ENCODE measurements around the gene NANOS2.
A peak's percentile ranks its signal among the peaks of the same experiment; 100 is the strongest.
"Not testable (repeated sequence)": the region's sequence is repeated elsewhere in the genome, so short reads cannot be mapped to it uniquely, and the experiment has no call there.

The NANOS2 gene

DNA sequence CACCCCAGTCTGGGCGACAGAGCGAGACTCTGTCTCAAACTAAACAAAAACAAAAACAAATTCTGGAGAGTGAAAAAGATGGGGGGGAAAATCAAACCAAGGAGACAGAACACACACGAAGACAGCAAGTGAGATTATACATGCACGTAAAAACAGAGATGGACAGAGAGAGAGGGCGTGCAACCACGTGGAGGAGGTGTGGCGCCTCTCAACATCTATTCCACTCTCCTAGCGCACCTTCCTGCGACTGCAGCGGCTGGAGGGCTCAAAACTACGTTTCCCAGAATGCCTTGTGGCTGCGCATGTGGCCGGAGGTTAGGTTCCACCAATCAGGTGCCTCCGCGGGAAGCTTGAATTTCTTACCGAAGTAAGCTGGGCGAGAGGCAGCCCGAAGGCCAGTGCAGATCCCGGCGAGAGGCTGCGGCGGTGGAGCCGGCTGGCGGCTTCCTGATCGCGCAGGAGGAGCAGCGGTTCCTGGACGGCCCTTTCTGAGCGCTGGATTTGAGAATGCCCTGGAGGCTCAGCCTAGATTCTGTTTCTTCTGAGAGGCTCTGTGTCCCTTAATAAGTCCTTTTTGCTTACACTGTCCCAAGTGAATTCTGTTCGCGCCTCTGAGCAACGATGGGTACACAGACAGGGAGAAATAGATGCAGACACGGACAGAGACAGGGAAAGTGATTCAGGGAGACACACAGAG, 13.1 kb upstream of the NANOS2 start:
- peak; percentile 79 for DNase-seq

DNA sequence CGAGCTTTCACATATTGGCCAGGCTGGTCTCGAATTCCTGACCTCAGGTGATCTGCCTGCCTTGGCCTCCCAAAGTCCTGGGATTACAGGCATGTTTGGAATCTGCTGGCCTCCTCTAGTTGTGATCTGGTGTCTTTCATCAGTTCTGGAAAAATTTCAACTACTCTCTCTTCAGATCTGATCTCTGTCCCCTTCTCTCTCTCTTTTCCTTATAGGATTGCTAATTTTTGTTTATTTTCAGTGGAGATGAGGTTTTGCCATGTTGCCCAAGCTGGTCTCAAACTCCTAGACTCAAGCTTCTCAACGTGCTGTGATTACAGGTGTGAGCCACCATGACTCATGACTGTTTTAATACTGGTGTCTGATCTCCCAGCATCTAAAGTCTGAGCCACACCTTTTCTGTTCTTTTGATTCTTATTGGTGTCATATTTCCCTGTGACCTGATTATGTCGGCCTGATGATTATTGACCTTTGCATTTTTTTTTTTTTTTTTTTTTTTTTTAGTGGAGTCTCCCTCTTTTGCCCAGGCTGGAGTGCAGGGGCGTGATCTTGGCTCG, 10.4 kb upstream of the NANOS2 start:
- no peak for DNase-seq

DNA sequence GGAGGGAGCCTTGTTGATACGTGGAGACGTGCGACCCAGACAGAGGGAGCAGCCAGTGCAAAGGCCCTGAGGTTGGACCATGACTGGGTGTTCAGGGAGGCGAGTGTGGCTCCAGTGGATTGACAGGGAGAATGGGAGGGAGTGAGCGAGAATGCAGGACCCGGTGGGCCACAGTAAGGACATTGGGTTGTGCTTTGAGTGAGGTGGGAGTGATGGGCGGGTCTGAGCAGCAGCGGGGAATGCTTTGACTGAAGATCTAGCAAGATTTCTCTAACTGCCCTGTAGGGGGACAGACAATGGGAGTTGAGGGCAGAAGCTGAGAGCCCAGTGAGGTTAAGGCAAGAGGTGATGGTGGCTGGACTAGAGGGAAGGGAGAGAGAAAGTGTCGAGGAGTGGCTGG, 7.7 kb upstream of the NANOS2 start:
- no peak for DNase-seq

DNA sequence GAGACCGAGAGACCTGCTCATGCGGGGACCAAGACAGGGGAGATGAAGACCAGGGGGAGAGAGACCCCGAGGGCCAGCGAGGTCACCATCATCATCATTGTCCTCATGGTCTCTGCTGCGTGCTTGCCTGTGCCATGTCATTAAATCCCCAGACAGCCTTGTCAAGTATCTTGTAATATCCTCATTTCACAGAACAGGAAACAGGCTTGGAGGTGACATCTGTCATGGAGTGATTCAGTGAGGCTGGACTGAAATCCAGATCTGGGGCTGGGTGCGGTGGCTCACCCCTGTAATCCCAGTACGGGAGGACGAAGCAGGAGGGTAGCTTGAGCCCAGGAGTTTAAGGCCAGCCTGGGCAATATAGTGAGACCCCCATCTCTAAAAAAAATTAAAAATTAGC, 5.9 kb upstream of the NANOS2 start:
- no peak for DNase-seq

DNA sequence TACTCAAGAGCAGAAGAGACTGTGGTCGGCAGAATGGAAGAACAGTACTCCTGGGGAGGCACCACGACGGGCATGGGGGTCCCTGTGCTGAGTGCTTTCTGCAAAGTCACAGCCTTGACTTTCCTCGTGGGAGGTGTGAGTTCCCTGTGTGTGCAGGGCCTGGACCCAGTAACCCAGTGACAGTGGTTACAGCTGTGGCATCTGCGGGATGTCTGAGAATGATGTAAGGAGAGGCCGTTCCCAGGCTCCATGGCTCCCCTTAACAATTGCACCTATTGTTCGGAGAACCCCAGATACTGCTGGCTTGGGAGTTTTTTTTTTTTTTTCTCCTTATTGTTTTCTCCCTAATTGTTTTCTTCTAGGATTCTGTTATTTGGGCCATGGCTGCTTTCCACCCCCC, 5.1 kb upstream of the NANOS2 start:
- DNase-seq, result no peak

DNA sequence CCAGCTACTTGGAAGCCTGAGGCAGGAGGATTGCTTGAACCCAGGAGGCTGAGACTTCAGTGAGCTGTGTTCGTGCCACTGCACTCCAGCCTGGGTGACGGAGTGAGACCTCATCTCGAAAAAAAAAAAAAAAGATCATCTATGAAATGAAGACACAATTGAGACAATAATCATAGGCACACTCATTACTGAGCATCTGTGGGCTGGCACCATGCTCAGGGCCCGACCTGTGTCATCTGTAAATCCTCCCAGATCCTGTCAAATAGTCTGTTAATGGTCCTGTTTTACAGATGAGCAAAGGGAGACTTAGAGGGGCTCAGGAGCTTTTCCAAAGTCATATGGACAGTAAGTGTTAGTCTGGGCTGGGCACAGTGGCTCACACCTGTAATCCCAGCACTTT, 4.1 kb upstream of the NANOS2 start:
- no peak for DNase-seq

DNA sequence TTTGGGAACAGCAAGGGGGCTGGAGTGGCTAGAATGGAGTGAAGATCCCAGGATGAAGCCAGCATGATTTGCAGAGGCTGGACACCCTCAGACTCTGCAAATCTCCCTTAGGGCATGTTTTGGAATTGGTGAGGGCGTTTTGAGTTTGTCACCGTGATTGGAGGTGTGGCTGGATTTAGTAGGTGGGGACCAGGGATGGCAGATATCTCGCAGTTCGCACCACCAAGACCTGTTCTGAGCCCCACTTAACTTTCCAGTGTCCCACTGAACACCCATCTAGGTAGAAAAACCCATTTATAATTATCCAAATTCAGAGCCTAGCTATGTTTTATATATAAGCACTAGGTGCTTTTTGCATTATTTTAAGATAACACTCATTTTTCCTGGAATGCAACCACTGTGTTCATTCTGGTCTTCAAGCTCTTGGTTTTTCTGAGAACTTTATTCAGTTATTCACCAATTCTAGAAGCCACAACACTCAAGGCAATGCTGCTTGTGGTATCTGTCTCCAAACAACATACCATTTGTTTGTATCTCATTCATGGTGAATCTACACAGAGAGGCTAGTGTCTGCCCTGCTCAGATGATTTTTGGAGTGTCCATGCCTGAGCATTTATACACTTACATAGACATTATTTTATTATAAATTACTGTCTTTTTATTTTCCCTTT, 3.0 kb upstream of the NANOS2 start:
- DNase-seq, result no peak

DNA sequence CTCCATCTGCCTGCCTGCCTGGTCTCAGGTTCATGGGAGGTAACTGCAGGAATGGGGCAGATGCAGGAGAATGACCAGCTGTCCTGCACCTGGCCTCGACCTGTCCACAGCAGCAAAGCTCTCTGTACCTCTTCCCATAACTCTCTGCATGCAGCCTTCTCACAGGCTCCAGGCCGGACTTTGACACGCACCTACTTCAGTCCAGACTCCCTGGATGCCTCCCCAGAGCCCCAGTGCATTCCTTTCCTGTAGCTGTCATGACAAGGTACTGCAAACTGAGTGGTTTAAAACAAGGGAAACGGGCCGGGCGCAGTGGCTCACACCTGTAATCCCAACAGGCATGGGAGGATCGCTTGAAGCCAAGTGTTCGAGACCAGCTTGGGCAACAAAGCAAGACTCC, 3.3 kb downstream of the NANOS2 start:
- no peak for DNase-seq

DNA sequence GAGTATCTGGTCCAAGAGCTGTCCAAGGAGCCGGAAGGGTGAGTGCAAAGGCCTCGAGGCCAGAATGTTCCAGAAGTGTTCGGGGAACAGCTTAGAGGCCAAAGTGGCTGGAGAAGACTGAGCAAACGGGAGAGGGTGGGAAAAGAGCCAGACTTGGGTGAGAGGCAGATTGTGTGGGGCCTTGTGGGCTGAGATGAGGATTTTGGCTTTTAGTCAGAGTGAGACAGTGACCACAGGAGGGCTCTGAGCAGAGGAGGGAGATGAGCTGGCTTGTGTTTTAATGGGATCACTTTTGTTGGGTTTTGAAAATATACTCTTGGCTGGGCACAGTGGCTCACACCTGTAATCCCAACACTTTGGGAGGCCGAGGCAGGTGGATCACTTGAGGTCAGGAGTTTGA, 5.6 kb downstream of the NANOS2 start:
- no peak for DNase-seq

DNA sequence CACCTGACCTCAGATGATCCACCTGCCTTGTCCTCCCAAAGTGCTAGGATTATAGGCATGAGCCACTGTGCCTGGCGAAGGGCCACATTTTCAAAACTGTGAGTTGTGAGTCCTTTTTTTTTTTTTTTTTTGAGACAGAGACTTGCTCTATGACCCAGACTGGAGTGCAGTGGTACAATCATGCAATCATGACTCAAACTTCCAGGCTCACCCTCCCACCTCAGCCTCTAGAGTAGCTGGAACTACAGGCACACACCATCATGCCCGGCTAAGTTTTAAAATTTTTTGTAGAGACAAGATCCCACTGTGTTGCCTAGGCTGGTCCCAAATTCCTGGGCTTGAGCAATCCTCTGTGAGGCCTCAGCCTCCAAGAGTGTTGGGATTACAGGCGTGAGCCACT, 8.4 kb downstream of the NANOS2 start:
- no peak for DNase-seq

DNA sequence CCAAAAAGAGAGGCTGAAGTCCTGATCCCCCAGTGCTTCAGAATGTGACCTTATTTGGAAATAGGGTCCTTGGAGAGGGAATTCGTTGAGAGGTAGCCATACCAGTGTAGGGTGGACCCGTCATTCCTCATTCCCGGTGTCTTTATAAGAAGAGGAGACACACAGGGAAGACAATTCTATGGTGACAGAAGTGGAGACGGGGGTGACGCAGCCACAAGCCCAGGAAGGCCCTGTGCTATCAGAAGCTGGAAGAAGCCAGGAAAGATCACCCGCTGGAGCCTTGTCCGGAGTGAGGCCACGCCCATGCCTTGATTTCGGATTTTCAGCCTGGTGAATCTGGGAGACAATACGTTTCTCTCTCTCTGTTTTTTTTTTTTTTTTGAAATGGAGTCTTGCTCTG, 9.6 kb downstream of the NANOS2 start:
- no peak for DNase-seq

DNA sequence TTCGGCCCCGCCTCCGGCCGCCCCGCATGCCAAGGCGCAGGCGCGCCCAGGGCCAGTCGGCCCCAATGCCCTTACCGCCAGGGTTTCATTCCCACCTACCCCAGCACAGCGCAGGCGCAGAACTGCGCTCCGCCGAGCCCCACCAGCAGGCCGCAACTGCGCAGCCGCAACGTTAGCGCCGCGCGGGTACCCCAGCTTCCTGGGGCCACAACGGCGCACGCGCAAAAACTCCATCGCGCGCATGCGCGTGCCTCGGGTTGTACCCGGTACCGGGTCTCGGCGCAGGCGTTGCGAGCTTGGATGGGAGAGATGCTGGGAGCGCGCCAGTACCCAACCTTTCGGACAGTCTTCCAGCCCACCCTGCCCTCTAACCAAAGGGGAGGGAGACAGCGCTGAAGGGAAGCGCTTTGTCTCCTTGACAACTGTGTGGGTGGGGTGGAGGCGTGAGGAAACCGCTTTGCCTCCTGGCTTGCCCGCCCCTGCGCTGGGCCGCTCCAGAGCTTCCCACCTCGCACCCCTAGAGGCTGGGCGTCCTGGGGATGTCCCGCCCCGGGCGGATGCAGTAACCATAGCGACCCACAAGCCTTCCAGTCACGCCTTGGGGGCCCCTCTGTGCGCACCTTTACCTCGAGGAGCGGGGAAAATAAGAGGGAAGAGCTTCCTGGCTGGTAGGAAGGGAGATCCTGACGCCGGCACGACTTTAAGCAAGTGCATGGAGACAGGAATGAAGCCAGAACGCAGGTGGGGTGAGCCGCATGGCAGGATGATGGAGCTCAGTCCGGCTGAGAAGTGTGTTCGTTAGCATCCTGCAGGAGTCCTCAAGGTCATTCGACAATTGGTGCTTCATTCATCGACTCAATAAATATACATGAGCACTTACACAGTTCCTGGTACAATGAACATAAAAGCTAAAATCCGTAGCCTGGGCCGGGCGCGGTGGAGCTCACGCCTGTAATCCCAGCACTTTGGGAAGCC, 11.6 kb downstream of the NANOS2 start:
- peak; percentile 81 for DNase-seq

DNA sequence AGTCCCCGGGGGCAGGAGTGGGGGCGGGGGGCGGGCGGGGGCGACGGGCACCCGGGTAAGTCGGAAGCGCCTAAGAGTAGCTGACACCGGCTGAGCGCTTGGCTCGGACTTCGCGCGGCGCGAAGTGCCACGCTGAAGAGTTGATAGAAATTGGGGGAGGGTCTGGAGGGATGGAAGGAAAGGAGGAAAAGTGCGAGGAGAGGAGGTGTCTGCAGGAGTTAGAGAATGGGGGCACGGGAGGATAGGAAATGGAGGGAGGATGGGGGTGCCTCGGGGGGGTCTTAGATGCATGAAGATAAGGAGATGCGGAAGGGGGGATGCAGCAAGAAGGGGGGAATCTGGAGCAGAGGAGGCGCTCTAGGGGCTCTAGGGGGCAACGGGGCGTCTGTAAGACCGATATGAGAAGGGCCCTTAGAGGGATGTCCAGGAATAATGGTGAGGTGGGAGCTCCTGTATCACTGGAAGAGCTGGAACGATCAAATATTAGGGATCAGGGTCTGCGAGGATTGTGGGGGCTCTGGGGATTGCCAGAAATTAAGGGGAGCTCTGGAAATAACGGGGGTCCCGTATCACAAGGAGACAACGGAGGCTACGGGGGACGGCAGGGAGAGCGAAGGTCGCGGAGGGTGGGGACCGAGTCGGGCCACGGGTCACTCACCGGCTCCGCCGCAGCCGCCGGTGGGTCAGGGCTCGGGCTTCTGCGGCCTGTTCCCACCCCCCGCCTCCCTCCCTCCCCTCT, 12.5 kb downstream of the NANOS2 start, which contains the start of gene MYPOP:
TSS of gene MYPOP (minus strand) at position 702 of the 739 bp plus-strand sequence. CDS start 840 bp downstream, outside the sequence.
- no peak for DNase-seq

DNA sequence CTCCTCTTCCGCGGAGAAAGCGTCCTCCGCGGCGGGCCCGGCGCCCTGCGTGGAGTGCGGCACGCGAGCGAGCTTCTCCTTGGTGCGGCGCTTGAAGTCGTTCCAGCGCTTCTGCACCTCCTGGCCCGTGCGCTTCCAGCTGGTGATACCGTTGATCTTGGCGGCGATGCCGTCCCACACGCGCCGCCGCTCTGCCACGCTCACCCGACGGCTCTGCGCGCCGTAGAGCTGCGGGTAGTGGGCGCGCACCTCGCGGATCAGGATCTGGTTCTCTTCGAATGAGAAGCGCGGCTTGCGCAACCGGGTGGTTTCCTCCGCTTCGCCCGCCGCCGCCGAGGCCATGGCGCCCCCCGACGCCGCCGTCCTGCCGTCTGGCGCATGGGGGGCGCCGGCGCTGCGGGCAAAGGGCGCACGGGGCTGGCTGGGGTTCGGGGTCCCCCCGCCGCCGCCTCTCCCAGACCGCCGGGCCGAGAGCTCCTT, 13.1 kb downstream of the NANOS2 start:
- DNase-seq, result no peak

DNA sequence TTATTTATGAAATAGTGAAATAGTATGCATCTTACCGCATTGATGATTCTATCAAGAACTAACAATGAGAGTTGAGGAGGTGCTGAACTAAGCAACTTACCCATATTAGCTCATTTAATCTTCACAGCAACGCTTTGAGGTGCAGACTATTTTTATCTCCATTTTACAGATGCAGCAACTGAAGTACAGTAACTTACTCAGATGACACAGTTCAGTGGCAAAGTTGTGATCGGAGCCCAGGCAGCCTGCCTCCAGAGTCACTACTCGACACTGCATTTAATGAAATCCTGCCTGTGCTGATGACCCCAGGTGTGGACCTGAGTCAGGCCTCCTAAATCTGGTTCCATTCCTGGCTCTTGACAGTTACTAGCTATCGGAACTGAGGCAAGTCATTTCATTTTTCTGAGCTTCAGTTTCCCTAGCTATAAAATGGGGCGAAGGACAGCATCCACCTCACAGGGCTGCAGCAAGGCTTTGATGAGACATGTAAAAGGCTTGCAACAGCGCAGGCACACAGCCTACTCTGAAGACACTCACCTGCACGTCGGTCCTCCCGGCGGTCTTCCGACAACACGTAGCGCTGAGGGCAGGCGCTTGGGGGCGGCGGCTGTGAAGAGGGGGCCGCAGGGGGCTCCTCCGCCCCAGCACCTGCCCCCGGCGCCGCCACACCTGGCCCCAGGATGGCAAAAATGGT, 13.7 kb downstream of the NANOS2 start:
- no peak for DNase-seq

DNA sequence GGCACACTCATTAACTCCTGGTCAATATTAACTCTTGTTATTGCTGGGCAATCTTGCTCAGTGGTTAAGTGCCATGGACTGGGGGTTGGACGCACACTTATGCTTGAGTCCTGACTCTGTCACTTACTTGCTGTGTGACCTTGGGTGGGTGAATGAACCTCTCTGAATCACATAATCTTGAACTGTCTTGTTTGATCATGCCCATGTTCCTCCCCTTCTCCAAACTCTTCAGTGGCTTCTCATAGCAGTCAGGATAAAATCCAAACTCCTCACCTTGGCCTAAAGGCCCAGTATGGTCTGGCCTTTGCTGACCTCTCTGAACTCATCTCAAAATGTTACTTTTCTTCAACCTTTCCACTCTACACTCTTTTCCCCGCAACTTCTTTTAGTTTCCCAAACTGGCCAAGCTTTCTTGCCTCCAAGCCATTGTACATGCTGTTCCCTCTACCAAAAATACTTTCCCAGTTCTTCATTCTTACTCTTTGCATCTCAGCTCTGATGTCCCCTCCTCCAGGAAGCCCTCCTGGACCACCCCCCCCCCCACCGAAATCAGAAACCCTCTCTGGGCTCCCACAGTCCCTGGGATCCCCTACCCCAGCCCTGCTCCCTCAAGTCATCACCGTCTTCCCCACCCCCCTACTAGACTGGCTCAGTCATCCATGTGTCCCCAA, 14.5 kb downstream of the NANOS2 start:
- DNase-seq, result no peak

DNA sequence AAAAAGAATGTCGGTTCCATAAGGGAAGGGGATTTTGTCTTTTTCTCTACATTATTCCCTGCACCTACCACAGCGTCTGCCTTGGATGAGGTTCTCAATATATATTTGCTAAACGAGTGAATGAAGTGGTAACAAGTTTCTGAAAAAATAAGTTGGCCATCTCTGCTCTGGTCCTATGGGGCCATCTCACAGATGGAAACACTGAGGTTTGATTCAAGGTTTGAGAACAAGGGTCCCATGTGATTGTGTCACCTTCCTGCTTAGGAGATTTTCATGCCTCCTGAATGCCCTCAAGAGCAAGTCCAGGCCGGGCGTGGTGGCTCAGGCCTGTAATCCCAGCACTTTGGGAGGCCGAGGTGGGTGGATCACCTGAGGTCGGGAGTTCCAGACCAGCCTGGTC, 15.3 kb downstream of the NANOS2 start:
- no peak for DNase-seq

DNA sequence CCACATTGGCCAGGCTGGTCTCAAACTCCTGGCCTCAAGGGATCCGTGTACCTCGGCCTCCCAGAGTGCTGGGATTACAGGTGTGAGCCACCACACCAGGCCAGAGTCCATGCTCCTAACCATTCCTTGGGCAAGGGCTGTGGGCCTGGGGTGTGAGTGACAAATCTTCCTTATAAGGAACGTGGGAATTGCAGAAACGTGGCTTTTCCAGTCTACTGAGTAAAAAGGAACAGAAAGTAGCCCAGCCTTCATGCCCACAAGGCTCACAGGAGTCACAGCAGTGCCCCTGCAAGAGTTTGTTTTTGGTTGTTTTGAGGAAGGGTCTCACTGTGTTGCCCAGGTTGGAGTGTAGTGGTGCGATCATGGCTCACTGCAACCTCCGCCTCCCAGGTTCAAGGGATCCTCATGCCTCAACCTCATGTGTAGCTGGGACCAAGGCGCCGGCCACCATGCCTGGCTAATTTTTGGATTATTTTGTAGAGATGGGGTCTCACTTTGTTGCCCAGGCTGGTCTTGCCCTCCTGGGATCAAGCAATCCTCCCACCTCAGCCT, 17.2 kb downstream of the NANOS2 start:
- DNase-seq, result no peak

DNA sequence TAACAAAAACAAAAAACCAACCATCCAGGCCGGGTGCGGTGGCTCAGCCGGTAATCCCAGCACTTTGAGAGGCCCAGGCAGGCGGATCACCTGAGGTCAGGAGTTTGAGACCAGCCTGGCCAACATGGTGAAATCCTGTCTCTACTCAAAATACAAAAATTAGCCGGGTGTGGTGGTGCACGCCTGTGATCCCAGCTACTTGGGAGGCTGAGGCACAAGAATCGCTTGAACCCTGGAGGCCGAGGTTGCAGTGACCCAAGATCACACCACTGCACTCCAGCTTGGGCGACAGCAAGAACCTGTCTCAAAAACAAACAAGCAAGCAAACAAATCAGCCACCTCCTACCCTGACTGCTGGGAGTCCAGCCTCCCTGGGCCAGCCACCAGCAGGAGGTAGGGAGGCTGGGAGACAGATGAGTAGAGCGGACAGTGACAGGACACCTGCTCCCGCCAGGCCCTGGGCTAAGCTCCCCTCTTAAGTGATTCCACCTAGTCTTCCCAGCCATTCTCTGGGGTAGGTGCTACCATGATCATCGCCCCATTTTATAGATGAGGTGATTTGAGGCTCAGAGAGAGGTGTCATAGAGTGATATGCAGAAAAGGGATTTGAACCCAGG, 18.5 kb downstream of the NANOS2 start:
- DNase-seq, result not testable (repeated sequence)

DNA sequence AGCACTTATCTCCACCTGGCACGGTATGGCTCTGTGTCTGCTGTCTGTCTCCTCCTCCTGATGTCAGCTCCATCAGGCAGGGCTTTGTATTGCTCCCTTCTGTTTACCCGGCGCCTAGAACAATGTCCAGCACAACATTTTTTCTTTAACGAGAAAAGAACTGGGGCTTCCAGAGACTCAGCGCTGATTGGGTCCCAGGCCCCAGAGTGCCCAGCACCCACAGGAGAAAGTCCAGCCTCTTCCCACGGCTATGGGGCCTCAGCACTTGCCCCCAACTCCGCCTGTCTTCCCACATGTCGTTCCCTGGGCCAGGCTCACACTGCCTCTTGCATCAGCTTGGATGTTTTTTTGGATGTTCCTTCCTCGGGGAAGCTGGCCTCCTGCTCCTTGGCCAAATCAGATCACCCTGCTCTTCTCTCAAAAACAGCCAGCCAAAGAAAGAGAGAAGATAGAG, 19.0 kb downstream of the NANOS2 start:
- DNase-seq, result no peak
